GM21447 (cell line): ENCODE results near the gene SEMA5B.

Experiments
- ATAC-seq: cut with Tn5 transposase; IDR thresholded peaks from one replicate; pipeline ENCODE4 v1.9.1; 2021; ENCODE audit not compliant: unreplicated experiment

SEMA5B gene

DNA sequence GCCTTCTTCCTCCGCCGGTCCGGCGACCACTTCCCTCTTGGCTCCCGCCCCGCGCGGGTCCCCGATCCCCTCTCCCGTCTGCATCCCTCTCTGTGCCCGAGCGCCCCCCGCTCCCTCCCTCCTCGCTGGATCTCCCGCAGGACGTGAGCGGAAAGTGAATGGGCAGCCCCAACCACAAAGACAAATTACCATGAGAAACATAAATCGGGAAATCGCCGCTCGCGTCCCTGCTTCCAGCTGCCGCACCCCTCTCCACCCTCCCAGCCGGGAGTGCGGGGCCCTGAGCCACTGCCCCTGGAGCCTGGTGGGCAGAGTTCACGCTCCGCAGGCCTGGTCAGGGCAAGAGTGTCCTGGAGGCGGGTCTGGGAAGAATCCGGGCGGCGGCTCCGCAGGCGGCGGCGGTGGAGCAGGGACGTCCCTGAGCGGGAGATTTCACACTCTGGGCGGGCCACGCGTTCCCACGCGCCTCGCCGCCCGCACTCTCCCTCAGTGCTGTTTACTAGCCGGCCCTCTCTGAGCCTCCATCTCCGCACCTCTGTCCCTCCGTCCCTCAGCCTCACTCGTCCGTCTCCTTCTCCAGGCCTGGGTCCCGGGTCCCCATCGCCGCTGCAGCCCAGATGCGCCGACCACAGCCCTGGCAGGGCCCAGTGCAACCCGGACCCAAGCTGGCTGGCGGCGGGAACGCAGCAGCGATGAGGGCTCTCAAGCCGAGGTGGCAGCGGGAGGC is 835 bp downstream of the SEMA5B start:
- ATAC-seq: no peak

DNA sequence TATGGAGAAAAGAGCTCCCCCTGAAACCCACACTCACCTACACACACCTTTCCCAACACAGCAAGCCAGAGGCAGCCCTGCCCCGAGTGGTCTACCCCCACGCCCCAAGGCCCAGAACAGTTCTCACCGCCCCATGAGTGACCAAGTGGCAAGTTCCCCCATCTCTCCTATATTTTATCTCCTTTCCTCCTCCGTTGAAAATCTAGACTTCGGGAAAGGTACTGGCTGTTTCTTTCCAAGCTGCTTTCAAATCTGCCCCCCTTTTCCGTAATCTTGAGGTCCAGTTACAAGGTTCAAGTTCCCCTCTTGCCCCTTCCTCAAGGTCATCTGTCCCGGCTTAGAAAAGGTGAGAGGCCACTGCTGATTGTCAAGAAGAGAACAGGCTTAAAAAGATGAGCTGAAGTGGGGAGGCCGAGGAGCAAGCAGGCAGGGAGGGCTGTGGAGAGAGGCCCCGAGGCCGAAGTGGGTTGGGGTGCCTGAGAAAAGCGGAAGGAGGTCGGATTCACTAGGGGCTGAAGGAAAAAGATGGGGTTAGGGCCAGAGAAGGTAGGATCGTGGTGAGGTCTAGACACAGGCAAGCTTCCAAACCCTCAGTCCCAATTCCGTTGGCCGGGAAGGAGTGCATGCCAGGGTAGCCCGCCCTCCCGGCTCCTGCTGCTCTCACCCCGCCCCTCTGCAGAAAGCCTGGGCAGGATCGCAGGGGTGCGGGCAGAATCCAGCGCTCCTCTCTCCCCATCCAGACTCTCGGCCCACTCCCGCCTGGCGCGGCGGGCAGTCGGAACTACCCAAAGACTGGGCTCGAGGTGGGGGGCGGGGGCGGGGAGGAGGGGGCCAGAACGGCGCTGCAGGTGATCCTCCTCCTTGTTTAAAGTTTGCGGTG is 1.7 kb downstream of the SEMA5B start:
- no peak for ATAC-seq

GRCh38 chr3:123024056-123024455 is 3.5 kb downstream of the SEMA5B start:
- no peak for ATAC-seq

DNA sequence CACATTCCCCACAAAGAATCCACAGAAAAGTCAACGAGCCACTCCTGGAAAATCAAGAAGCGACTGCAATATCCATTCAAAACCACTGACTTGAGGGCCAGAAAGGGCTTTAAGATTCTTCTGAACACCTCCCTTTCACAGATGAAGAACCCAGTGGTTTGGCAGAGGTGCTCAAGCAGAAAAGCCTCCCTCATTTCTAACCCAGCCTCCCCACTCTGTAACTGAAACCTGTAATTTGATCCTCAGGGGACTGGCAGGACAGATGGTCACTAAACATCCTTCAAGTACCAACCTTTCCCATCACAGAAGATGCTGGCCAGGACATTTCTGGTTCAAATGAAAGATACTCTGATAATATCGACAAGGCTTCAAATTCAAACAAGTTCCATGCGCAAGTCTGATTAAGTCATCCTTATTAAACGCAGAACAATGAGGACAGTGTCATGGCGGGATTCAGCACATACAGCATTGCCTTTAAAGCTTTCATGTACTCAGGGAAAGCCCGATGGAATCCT is 5.5 kb downstream of the SEMA5B start:
- no peak for ATAC-seq

- no peak for ATAC-seq
These were observed 6.2 kb downstream of the SEMA5B start for GRCh38 chr3:123021388-123021787.

- ATAC-seq: no peak
These were observed 6.9 kb downstream of the SEMA5B start for GRCh38 chr3:123020709-123021108.

DNA sequence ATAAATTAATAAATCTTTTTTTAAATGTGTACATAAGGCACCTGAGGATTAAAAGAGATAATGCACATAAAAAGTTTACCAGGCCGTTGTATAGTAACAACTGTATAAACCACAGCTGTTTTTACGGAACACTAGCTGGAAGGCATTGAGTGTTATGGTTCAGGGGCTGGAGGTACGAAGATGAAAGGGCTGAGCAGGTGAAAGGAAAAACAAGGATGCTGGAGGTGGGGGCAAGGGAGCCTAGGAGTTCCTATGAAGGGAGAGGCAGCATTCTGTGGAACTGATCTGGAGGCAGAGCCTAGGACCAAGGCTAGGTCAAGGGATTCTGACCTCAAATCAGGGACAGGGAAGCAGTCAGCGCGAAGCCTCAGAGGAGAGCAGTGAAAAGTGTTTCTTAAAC is 8.0 kb downstream of the SEMA5B start:
- no peak for ATAC-seq

DNA sequence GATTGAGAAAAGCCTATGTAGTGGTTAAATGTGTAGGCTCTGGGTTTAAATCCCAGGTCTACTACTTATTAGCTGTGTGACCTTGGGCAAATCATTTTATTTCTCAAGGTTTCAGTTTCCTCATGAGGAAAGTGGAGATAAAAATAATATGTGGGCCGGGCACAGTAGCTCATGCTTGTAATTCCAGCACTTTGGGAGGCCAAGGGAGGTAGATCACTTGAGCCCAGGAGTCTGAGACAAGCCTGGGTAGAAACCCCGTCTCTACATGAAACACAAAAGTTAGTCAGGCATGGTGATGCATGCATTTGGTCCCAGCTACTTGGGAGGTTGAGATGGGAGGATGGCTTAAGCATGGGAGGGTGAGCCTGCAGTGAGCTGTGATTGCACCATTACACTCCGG is 8.4 kb downstream of the SEMA5B start:
- ATAC-seq: no peak

DNA sequence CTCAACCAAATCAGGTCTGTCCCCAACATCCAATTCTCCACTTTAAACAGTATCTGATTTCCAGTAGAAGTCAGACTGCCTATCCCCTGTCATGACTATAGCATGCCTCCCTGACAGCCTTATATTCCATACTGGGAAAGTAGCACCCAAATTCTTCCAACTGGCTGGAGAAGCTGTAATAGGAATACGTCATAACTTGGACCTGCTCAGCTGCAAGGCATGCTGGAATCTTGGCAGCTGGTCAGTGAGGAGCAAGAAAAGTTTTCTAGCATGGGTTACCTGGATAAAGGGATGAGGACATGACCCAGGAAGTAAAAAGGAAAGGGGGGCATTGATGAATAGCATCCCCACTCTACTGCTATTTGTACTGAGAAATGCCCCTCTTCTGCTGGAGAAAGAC is 8.9 kb downstream of the SEMA5B start:
- no peak for ATAC-seq

DNA sequence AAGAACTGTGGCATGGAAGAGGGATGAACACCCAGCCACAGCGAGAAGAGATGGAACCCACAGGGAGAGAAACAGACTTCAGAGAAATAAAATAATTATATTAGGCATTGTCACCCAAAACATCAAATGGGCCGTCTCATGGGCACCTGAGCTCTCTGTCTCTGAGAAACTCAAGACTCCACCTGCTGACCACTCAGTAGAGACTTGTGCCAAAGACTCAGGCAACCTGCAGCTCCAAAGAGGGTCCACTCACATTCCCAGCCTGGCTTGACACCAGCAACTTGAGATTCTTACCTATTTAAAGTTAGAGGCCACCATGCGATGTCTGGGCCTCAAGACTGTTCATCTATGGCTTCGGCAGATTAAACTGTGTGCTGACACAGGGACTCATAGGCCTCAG is 12.0 kb downstream of the SEMA5B start:
- no peak for ATAC-seq

GRCh38 chr3:123013876-123014275 is 13.7 kb downstream of the SEMA5B start:
- no peak for ATAC-seq

DNA sequence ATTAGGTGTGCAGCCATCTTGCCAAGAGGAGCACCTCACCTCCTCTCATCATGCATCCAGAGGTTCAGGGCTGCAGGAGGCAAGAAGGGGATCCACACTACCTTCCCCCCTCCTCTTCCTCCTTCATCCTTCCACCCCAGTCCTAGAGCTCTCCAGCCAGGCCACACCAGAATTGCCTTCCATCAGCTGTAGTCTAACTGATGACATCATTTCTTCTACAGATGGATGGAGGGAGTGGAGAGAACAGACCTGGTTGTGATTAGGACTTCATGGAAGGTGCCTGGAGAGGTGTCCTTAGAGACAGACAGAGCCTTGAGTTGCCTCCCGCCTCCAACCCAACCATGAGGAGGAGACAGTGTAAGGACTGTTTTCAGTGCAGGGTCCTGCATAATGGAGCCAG is 14.9 kb downstream of the SEMA5B start:
- no peak for ATAC-seq

DNA sequence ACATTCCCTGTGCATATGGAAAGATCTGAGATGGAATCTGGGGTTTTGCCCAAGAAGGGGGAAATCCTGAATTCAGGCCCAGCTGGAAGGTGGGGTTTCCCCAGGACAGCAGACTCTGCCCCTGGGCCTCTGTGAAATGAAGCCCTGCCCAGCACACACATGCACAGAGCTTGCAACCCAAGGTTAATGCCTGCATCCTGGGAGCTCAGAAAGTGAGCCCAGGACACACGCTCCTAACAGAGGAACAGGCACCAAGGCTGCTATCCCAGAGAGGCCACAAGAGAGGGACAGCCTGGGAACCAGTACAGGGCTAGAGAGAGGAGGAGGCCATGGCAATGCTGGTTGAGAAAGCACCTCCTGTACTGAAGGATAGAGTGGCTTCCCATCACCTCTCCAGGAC is 16.1 kb downstream of the SEMA5B start:
- ATAC-seq: no peak

GRCh38 chr3:123008840-123009239 is 18.7 kb downstream of the SEMA5B start:
- no peak for ATAC-seq

- ATAC-seq: no peak
These were observed 21.0 kb downstream of the SEMA5B start for GRCh38 chr3:123006609-123007008.

DNA sequence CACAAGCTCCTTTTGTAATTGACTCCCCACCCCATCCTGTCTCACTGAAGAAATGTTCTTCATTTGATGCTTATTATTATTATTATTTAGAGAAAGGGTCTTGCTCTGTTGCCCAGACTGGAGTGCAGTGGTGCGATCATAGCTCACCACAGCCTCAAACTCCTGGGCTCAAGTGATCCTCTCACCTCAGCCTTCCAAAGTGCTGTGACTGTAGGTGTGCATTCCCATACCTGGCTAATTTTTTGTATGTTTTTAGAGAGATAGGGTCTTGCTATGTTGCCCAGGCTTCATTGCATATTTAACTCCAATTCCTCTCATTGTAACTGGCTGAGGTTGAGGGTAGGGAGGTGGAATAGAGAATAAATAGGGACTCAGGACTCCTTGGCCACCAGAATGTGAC is 22.3 kb downstream of the SEMA5B start:
- ATAC-seq: no peak

GRCh38 chr3:123004201-123004918 is 23.2 kb downstream of the SEMA5B start:
- no peak for ATAC-seq

GRCh38 chr3:123002749-123003497 is 24.6 kb downstream of the SEMA5B start:
- ATAC-seq: no peak

DNA sequence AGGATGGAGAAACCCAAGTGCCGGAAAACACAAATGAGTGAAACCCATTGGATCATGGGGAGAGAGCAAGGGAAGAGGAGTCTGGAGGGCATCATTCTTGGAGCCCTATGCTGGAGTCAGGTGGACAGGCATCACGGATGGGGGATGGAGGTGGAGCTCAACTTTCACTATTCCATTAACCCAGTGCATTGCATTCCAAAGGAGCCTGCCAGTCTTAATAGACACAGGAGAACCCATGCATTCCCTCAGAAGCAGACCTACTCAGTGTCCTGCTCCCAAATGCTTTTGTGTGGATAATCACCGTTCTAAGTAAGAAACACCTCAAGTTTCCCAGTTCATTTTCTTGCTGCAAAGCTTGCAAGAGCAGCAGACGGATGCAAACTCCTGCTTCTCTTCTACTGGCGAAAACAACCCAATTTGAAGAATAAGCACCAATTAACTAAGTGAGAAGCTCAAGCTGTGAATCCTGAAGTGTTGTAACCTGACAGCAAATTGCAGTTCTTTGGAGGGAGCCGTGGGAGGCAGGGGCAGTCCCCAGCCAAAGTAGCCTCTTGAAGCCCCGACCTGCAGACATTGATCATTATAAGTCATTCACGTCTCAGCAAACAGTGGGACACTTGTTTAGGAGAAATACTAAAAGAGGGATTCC is 25.3 kb downstream of the SEMA5B start:
- ATAC-seq: no peak

DNA sequence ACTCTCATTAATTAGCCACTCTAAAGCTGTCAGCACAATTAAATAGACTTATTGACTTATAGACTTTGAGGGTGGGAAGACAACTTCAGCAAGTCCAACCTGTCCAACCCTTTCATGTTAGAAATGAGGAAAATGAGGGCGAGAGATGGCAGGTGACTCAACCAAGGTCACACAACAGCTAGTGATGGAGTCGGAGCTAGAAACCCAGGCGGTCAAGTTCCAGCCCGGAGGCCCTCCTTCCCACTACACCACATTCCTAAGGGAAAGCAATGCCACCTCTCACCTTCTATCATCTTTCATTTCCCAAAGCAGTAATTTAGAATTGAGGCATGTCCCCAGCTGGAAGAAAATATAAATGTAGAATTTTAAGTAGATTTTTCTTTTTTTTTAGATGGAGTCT is 28.7 kb downstream of the SEMA5B start:
- no peak for ATAC-seq
